Left lung (tissue), 14 donors: ENCODE measurements around the gene PGLYRP3. TPM values are rescaled to one million over a fixed set of nuclear protein-coding genes. Genes with fewer than 3 reads are reported as not detected.
A peak's percentile ranks its signal among the peaks of the same experiment; 100 is the strongest.

ENCODE experiments used
- ATAC-seq: fragments of 200-7000 bp; cut with Tn5 transposase; one replicate; pipeline ENCODE4 v1.9.1; 2020; ENCODE audit warnings: moderate library complexity
- DNase-seq, 4 donors: peaks; one replicate each; pipeline ENCODE4 v3.0.0-alpha.2; 2013 to 2020
- H3K27ac ChIP-seq, 2 donors: fragments of 200-600 bp; sonication (generic) in 1 of 2; one replicate each; pipeline versions ENCODE4 v1.5.0 to v1.8.0; 2020 to 2021
- H3K27me3 ChIP-seq, 2 donors: fragments of 200-600 bp; sonication (generic) in 1 of 2; one replicate each; pipeline versions ENCODE4 v1.5.0 to v1.8.0; 2020 to 2021
- H3K36me3 ChIP-seq, 2 donors: fragments of 200-600 bp; sonication (generic) in 1 of 2; one replicate each; pipeline versions ENCODE4 v1.5.0 to v1.8.0; 2020 to 2021
- H3K4me1 ChIP-seq, 2 donors: fragments of 200-600 bp; one replicate each; pipeline ENCODE4 v1.8.0; 2021
- H3K4me3 ChIP-seq, 2 donors: fragments of 200-600 bp; sonication (generic) in 1 of 2; one replicate each; pipeline versions ENCODE4 v1.5.0 to v1.8.0; 2020 to 2021; ENCODE audit warnings: mild to moderate bottlenecking in 1 of 2
- H3K9me3 ChIP-seq, 2 donors: fragments of 200-600 bp; sonication (generic) in 1 of 2; one replicate each; pipeline versions ENCODE4 v1.5.0 to v1.8.0; 2020 to 2021
- CTCF ChIP-seq, 2 donors: fragments of 200-600 bp; sonication (generic) in 1 of 2; IDR thresholded peaks; one replicate each; pipeline versions ENCODE4 v1.5.0 to v1.8.0; 2021; ENCODE audit warnings: antibody characterized with exemption in 2 of 2
- intact Hi-C, 2 donors: fragments of 100-400 bp; cut with DNase I; formaldehyde crosslinking; loops; one replicate each; pipeline versions ENCODE4 v1.11.2 to v1.14.2; 2022
- long read RNA-seq, 12 donors: library from polyadenylated mRNA in 2 of 12; unstranded in 2 of 12; transcript quantifications; one replicate each; pipeline ENCODE4 v2.0.0 and lab custom pipeline, GENCODE V29; 2019 to 2026
- polyA plus RNA-seq, 6 donors: library from polyadenylated mRNA; unstranded; fragments of 120-200 nt; gene quantifications; one replicate each; pipeline ENCODE4 v1.2.1, GENCODE V29; 2013; ENCODE audit not compliant: insufficient read length in 6 of 6
- total RNA-seq, 2 donors: library from RNA; stranded (reverse); fragmentation: NEBNext Ultra II Directional; extraction: Animal tissue kit (Norgen Biotek cat#: 25700); gene quantifications; one replicate each; pipeline ENCODE4 v1.2.1, GENCODE V29; 2021
- donor health status: DM: no; HTN: yes; CAD: no.
- donor health status: DM: no; HTN: no; CAD: no.

PGLYRP3 gene
- not detected for total RNA-seq
- not detected for polyA plus RNA-seq
- long read RNA-seq, donor 1 = 0 reads
- long read RNA-seq, donor 2 = 0 reads
- long read RNA-seq, donor 3 = 0 reads
- long read RNA-seq, donor 4 = 0 reads
- long read RNA-seq, donor 5 = 0 reads
- long read RNA-seq, donor 6 = 0 reads
- long read RNA-seq, donor 7 = 0 reads
- long read RNA-seq, donor 8 = 0 reads
- long read RNA-seq, donor 9 = 0 reads
- long read RNA-seq, donor 10 = 0 reads
- long read RNA-seq, donor 11 = 0 reads
- long read RNA-seq, donor 12 = 0 reads

DNA sequence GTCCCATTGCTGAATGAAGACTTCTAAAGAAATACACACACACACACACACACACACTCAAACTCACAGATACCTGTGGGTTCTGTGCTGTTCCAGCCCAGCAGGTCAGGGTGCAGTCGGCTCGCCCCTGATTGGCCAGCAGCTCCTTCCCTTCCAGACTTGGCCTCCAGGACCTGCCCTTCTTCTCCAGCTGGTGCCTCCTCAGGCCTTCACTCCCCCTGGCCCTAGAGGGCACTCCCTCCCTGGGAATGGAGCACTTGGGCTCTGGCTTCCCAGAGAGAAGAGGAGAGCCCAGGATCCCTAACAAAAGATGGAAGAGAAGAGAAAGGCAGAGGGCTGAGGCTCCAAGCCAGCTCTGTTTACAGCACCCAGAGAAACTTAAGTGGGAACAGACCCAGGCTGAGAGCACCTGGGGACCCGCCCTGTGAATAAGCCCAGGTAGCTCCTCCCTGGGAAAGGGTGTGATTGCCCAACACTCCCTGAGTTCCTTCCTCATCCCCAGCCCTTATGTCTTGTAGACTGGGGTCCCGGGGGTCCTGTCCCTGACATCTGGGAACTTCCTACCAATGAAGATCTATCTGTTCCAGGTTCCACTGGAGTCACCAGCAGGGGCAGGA lies at the start of gene PGLYRP3:
PGLYRP3 (minus strand) TSS at position 383 of the 617 bp plus-strand sequence. CDS start 2,287 bp downstream, outside the sequence.
- no peaks in the 10 kb centered on the region for H3K9me3 ChIP-seq
- no peak for TF ChIP-seq CTCF (IDR thresholded peaks at IDR 0.05)
- H3K27me3 ChIP-seq = peaks cover 0 to 4% of the 10 kb centered on the region in 2 donors
- ATAC-seq = peak; percentile 19
- intact Hi-C loops = no loop called here
- H3K27ac ChIP-seq = no peak within 1 kb of the TSS
- no peaks in the 10 kb centered on the region for H3K4me1 ChIP-seq
- no peak within 1 kb of the TSS for H3K4me3 ChIP-seq
- DNase-seq = no peak
- no peaks in the 10 kb centered on the region for H3K36me3 ChIP-seq

- H3K27me3 ChIP-seq = no peaks in the 10 kb centered on the region
- intact Hi-C loops = no loop called here
- peaks cover 0 to 71% of the 10 kb centered on the region in 2 donors for H3K4me1 ChIP-seq
- peak overlapping the region in 1 of 2 donors; percentile 94 for H3K27ac ChIP-seq
- DNase-seq = peak in 2 of 4 donors; percentile 9 to 30
- no peak overlapping the region for H3K4me3 ChIP-seq
- ATAC-seq = no peak
- H3K9me3 ChIP-seq = no peaks in the 10 kb centered on the region
- H3K36me3 ChIP-seq = peaks cover 0 to 26% of the 10 kb centered on the region in 2 donors
- TF ChIP-seq CTCF (IDR thresholded peaks at IDR 0.05) = no peak
Measured at GRCh38 chr1:153362187-153362775, 49.5 kb upstream of the PGLYRP3 start.

GRCh38 chr1:153361480-153362109 lies 48.8 kb upstream of the PGLYRP3 start:
- H3K4me1 ChIP-seq = peaks cover 0 to 71% of the 10 kb centered on the region in 2 donors
- DNase-seq (no peak), ATAC-seq (no peak)
- peaks cover 0 to 26% of the 10 kb centered on the region in 2 donors for H3K36me3 ChIP-seq
- peak overlapping the region in 1 of 2 donors; percentile 94 for H3K27ac ChIP-seq
- H3K4me3 ChIP-seq = no peak overlapping the region
- H3K9me3 ChIP-seq = no peaks in the 10 kb centered on the region
- intact Hi-C loops = no loop called here
- TF ChIP-seq CTCF (IDR thresholded peaks at IDR 0.05) = no peak
- H3K27me3 ChIP-seq = no peaks in the 10 kb centered on the region

GRCh38 chr1:153360592-153361479 lies 48.1 kb upstream of the PGLYRP3 start:
- H3K27ac ChIP-seq = peak overlapping the region; percentile 14 to 94
- DNase-seq (no peak), ATAC-seq (no peak)
- H3K9me3 ChIP-seq = no peaks in the 10 kb centered on the region
- peaks cover 0 to 26% of the 10 kb centered on the region in 2 donors for H3K36me3 ChIP-seq
- intact Hi-C loops = no loop called here
- H3K4me1 ChIP-seq = peaks cover 0 to 72% of the 10 kb centered on the region in 2 donors
- H3K4me3 ChIP-seq = peak overlapping the region in 1 of 2 donors; percentile 58
- no peak for TF ChIP-seq CTCF (IDR thresholded peaks at IDR 0.05)
- no peaks in the 10 kb centered on the region for H3K27me3 ChIP-seq
